Lower lobe of right lung (tissue), 2 donors: ENCODE results near the gene PPP3CA. TPM values are rescaled to one million over a fixed set of nuclear protein-coding genes. Genes with fewer than 3 reads are reported as not detected.

ENCODE experiments used
- ATAC-seq, 2 donors: fragments of 200-7000 bp; cut with Tn5 transposase; one replicate each; pipeline ENCODE4 v1.9.1; 2020 to 2022; ENCODE audit warnings: mild to moderate bottlenecking in 2 of 2, moderate library complexity in 2 of 2
- DNase-seq: peaks from one replicate; pipeline ENCODE4 v3.0.0-alpha.2; 2020
- H3K27ac ChIP-seq: fragments of 200-600 bp; one replicate; pipeline ENCODE4 v1.8.0; 2022
- H3K27me3 ChIP-seq: fragments of 200-600 bp; one replicate; pipeline ENCODE4 v1.8.0; 2022; ENCODE audit warnings: low read depth
- H3K36me3 ChIP-seq: fragments of 200-600 bp; one replicate; pipeline ENCODE4 v1.8.0; 2022; ENCODE audit warnings: mild to moderate bottlenecking
- H3K4me1 ChIP-seq: fragments of 200-600 bp; one replicate; pipeline ENCODE4 v1.8.0; 2022
- H3K4me3 ChIP-seq: fragments of 200-600 bp; one replicate; pipeline ENCODE4 v1.8.0; 2022; ENCODE audit warnings: mild to moderate bottlenecking
- H3K9me3 ChIP-seq: fragments of 200-600 bp; one replicate; pipeline ENCODE4 v1.8.0; 2022
- intact Hi-C: fragments of 100-400 bp; cut with DNase I; formaldehyde crosslinking; loops from one replicate; pipeline ENCODE4 v1.11.0; 2022
- total RNA-seq: library from RNA; stranded (reverse); fragmentation: NEBNext Ultra II Directional; extraction: Animal tissue kit (Norgen Biotek cat#: 25700); gene quantifications from one replicate; pipeline ENCODE4 v1.2.1, GENCODE V29; 2021
- TF ChIP-seq, protein P1 (sequence below): fragments of 200-600 bp; IDR thresholded peaks from one replicate; pipeline ENCODE4 v1.8.0; 2022; ENCODE audit warnings: antibody characterized with exemption, mild to moderate bottlenecking
- donor health status: DM: no; HTN: yes; CAD: no; lungs with severe emphysema.

PPP3CA gene
- total RNA-seq, 1 donor from 2014 or later: 50.2 TPM

GRCh38 chr4:101128473-101128872 is 218.9 kb downstream of the PPP3CA start:
- intact Hi-C loops: no loop called here
- Histone ChIP-seq H3K9me3 (no peaks in the 10 kb centered on the region), H3K36me3 (no peaks in the 10 kb centered on the region), H3K27ac (no peak overlapping the region), H3K4me3 (no peak overlapping the region), H3K4me1 (no peaks in the 10 kb centered on the region), H3K27me3 (no peaks in the 10 kb centered on the region)
- ATAC-seq: peak in 1 of 2 donors; percentile 31
- TF ChIP-seq, protein P1, sequence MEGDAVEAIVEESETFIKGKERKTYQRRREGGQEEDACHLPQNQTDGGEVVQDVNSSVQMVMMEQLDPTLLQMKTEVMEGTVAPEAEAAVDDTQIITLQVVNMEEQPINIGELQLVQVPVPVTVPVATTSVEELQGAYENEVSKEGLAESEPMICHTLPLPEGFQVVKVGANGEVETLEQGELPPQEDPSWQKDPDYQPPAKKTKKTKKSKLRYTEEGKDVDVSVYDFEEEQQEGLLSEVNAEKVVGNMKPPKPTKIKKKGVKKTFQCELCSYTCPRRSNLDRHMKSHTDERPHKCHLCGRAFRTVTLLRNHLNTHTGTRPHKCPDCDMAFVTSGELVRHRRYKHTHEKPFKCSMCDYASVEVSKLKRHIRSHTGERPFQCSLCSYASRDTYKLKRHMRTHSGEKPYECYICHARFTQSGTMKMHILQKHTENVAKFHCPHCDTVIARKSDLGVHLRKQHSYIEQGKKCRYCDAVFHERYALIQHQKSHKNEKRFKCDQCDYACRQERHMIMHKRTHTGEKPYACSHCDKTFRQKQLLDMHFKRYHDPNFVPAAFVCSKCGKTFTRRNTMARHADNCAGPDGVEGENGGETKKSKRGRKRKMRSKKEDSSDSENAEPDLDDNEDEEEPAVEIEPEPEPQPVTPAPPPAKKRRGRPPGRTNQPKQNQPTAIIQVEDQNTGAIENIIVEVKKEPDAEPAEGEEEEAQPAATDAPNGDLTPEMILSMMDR: no peak
- no peak for DNase-seq

DNA sequence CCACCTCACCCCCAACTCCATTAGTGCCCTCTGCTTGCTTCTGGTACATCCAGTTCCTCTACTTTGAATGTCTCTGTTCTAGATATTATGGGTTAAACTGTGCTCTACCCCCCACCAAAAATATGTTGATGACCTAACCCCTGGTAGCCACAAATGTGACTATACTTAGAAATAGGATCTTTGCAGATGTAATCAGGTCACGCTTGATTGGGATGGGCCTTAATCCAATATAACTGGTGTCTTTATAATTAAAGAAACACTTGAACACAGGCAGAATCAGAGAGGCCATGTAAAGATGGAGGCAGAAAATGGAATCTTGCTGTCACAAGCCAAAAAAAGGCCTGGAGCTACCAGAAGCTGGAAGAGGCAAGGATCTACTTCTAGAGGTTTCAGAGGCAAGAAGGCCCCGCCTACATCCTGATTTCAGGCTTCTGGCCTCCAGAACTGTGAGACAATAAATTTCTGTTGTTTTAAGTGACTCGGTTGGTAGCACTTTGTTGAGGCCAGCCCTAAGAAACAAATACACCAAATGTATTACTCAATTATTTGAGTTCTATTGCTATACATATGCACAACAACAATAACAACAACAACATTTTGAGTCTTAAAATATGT is 220.0 kb downstream of the PPP3CA start:
- H3K9me3 ChIP-seq: no peaks in the 10 kb centered on the region
- no peaks in the 10 kb centered on the region for H3K36me3 ChIP-seq
- intact Hi-C loops: no loop called here
- ATAC-seq: no peak
- H3K4me1 ChIP-seq: no peaks in the 10 kb centered on the region
- H3K27ac ChIP-seq: no peak overlapping the region
- TF ChIP-seq, protein P1: no peak
- H3K4me3 ChIP-seq: no peak overlapping the region
- H3K27me3 ChIP-seq: no peaks in the 10 kb centered on the region
- DNase-seq: no peak

GRCh38 chr4:101126059-101126458 is 221.3 kb downstream of the PPP3CA start:
- ATAC-seq: peak in 1 of 2 donors; percentile 44

DNA sequence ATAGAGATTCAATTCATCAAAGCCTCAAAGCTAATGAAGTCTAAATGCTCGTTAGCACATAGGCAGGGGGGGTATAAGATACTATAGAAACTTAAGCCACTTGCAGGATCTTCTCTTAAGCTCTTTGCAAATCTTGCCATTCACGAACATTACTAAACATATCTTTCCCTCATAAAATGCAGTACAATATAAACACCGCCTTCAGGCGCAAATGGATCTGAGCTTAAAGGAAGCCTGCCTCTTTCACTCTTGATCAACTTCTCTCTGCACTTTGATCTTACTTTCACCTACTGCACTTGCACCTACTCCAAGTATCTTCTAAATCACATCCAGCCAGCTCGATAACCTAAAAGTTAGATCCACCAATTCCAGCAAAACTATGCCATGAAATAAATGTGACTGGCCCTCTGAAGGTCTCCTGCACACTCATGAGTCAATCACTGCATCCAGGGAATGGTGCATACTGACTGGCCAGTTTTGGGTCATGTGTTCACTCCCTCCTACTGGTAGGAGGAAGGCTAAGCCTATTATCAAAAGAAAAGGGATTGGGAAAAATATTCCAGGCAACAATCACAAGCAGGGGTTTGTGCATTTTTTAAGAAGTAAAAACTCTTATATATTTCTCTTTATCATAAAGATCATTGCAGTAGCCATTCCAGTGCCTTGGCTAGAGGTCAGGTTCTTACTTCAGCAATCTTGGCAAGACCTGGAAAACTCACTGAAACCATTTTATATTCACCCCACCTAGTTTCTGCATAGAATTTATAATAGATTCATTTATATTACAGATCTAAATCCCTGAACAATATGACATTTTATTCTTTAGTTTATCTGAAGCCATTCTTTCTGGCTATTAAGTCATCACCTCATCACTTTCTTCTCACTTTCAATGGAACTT is 222.0 kb downstream of the PPP3CA start:
- no peak overlapping the region for H3K4me3 ChIP-seq
- H3K27ac ChIP-seq: no peak overlapping the region
- ATAC-seq (no peak), DNase-seq (no peak)
- H3K36me3 ChIP-seq: no peaks in the 10 kb centered on the region
- H3K4me1 ChIP-seq: no peaks in the 10 kb centered on the region
- no peaks in the 10 kb centered on the region for H3K9me3 ChIP-seq
- TF ChIP-seq, protein P1: no peak
- intact Hi-C loops: no loop called here
- no peaks in the 10 kb centered on the region for H3K27me3 ChIP-seq

More at GRCh38 chr4:101126059-101126458, 221.3 kb downstream of the PPP3CA start:
- Histone ChIP-seq H3K4me1 (no peaks in the 10 kb centered on the region), H3K4me3 (no peak overlapping the region), H3K27me3 (no peaks in the 10 kb centered on the region), H3K27ac (no peak overlapping the region), H3K36me3 (no peaks in the 10 kb centered on the region), H3K9me3 (no peaks in the 10 kb centered on the region)
- TF ChIP-seq, protein P1: no peak
- intact Hi-C loops: no loop called here
- DNase-seq: no peak

DNA sequence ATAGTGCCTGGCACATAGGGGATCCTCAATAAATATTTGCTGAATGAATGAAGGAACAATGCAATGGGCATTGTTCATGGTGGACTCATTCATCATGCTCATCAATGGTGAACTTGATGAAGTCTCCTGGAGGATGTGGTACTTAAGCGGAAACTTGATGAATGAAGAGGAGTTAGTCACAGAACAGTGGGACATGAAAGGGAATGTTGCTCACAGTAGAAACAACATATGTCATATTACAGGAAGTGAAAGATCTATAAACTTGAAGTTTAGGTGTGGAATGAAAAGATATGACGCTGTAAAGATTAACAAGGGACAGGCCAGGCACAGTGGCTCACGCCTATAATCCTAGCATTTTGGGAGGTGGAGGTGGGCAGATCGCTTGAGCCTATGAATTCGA is 224.1 kb downstream of the PPP3CA start:
- no peak overlapping the region for H3K4me3 ChIP-seq
- no peaks in the 10 kb centered on the region for H3K4me1 ChIP-seq
- ATAC-seq (no peak), DNase-seq (no peak)
- TF ChIP-seq, protein P1: no peak
- H3K27ac ChIP-seq: no peak overlapping the region
- no peaks in the 10 kb centered on the region for H3K9me3 ChIP-seq
- H3K27me3 ChIP-seq: no peaks in the 10 kb centered on the region
- H3K36me3 ChIP-seq: no peaks in the 10 kb centered on the region
- intact Hi-C loops: no loop called here
